ENCODE results near the gene PRR22. TPM values are rescaled to one million over a fixed set of nuclear protein-coding genes. Genes with fewer than 3 reads are reported as not detected.

Gene PRR22
- total RNA-seq, 1 experiment from 2014 or later = 5.6 TPM

DNA sequence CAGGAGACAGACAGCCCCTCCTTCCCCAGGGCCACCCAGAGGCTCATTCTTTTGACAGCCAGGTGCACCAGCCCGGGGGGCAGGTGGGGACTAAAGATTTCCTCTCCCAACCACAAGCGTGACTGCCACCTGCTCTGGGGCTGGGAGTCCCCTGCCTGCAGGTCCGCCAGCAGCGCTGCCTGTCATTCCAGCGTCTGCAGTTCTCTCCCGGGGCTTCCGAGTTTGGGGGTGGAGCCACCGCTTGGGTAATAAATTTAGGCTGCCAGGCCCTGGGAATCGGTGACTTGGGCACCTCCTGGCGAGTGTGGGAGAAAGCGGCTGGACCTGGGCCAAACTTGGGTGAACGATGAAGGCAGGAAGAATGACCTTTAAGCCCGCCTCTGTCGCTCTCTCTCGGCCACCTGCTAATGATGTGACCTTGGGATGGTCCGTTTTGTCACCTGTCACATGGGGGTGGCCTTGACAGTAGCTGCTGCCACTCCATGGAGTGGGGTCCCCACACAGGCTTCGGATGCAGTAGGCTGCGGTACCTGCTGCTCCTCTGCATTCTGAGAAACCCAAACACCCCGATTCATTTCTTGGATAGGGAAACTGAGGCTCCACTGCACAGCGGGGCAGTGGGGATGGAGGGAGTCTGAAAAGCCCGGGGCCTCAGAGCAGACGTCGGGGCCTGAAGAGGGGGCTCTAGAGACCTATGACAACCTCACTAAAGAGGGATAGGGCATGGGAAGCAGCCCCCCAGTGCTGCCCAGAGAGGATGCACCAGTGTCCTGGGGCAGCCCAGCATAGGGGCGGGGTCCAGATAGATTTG, 42.2 kb upstream of the PRR22 start:
- Histone ChIP-seq H3K36me3 (ENCODE audit: low read depth, low read length) (no peaks in the 10 kb centered on the region), H3K4me3 (ENCODE audit: low read length) (peak overlapping the region; percentile 35; the same call in 1 of the 2 replicates), H3K27ac (ENCODE audit: low read length) (no peak overlapping the region), H3K4me2 (ENCODE audit: low read length) (peak overlapping the region; percentile 51; the same call in 1 of the 2 replicates), H2AFZ (ENCODE audit: low read length) (no peak overlapping the region), H3K27me3 (ENCODE audit: low read length) (no peaks in the 10 kb centered on the region), H3K9ac (ENCODE audit: low read length) (no peak overlapping the region), H4K20me1 (ENCODE audit: low read length) (no peaks in the 10 kb centered on the region), H3K9me3 (ENCODE audit: low read length) (no peaks in the 10 kb centered on the region), H3K4me1 (ENCODE audit: insufficient read depth, low read length) (peaks cover 14% of the 10 kb centered on the region; the same call in 1 of the 2 replicates), H3F3A (ENCODE audit: low read length, unreplicated experiment) (no peaks in the 10 kb centered on the region), H3K9me2 (replicated peaks; ENCODE audit: low read length) (no peaks in the 10 kb centered on the region), H3K79me2 (ENCODE audit: low read length) (no peaks in the 10 kb centered on the region)
- peak; percentile 30 for ATAC-seq
- intact Hi-C loops (cut with micrococcal nuclease) = no loop called here
- ChIA-PET CTCF (interaction anchor here (1.9 kb wide), 1 partner anchor 23 kb away, joined by 11 read pairs; no protein-coding TSS in a partner anchor), POLR2A (ENCODE audit: unreplicated experiment) (interaction anchor here (0.6 kb wide), 1 partner anchor 87 kb away, joined by 4 read pairs; the partner anchor contains the start of gene CAPS)
- DNase-seq = peak; percentile 81
- TF ChIP-seq, protein P1, sequence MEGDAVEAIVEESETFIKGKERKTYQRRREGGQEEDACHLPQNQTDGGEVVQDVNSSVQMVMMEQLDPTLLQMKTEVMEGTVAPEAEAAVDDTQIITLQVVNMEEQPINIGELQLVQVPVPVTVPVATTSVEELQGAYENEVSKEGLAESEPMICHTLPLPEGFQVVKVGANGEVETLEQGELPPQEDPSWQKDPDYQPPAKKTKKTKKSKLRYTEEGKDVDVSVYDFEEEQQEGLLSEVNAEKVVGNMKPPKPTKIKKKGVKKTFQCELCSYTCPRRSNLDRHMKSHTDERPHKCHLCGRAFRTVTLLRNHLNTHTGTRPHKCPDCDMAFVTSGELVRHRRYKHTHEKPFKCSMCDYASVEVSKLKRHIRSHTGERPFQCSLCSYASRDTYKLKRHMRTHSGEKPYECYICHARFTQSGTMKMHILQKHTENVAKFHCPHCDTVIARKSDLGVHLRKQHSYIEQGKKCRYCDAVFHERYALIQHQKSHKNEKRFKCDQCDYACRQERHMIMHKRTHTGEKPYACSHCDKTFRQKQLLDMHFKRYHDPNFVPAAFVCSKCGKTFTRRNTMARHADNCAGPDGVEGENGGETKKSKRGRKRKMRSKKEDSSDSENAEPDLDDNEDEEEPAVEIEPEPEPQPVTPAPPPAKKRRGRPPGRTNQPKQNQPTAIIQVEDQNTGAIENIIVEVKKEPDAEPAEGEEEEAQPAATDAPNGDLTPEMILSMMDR (conservative IDR thresholded peaks at IDR 0.05; ENCODE audit: low read depth, low read length) = peak; percentile 58
- TF ChIP-seq EZH2 (IDR thresholded peaks at IDR 0.05; ENCODE audit: low read length, unreplicated experiment) = no peak
- TSS peak; percentile 57 for BruUV-seq (replicated peaks)

DNA sequence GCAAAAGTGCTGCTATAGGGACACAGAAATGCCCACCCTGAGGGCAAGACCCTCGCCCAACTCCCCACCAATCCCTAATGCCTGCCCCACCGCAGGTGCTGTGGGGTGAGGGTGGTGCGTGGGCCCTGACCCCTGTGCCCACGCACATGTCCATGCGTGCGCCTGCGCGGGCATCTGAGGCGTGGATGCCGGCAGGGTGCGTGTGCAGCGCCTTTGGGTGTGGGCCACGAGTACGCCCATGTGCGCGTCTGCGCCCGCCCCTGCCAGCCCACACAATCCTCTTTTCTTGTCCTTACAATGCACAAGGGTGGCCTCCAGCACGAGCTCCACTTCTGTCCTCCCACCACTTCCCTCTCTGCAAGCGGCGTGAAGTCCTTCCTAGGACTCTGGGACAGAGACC, 40.6 kb upstream of the PRR22 start:
- no peak overlapping the region for H2AFZ ChIP-seq (ENCODE audit: low read length)
- no peak for DNase-seq
- H3K27ac ChIP-seq (ENCODE audit: low read length) = no peak overlapping the region
- POLR2A ChIA-PET (ENCODE audit: unreplicated experiment) = no interaction called here
- H3K4me1 ChIP-seq (ENCODE audit: insufficient read depth, low read length) = peaks cover 14% of the 10 kb centered on the region; the same call in 1 of the 2 replicates
- ATAC-seq = no peak
- H3K9ac ChIP-seq (ENCODE audit: low read length) = no peak overlapping the region
- H3K9me3 ChIP-seq (ENCODE audit: low read length) = no peaks in the 10 kb centered on the region
- H3K4me2 ChIP-seq (ENCODE audit: low read length) = no peak overlapping the region
- no peak overlapping the region for H3K4me3 ChIP-seq (ENCODE audit: low read length)
- H3K36me3 ChIP-seq (ENCODE audit: low read depth, low read length) = no peaks in the 10 kb centered on the region
- CTCF ChIA-PET = no interaction called here
- H4K20me1 ChIP-seq (ENCODE audit: low read length) = no peaks in the 10 kb centered on the region
- H3K79me2 ChIP-seq (ENCODE audit: low read length) = no peaks in the 10 kb centered on the region
- no peaks in the 10 kb centered on the region for H3K27me3 ChIP-seq (ENCODE audit: low read length)
- BruUV-seq (replicated peaks) = no TSS peak
- intact Hi-C loops (cut with micrococcal nuclease) = no loop called here
- H3F3A ChIP-seq (ENCODE audit: low read length, unreplicated experiment) = no peaks in the 10 kb centered on the region
- H3K9me2 ChIP-seq (replicated peaks; ENCODE audit: low read length) = no peaks in the 10 kb centered on the region
- TF ChIP-seq, protein P1 (conservative IDR thresholded peaks at IDR 0.05; ENCODE audit: low read depth, low read length) = no peak
- TF ChIP-seq EZH2 (IDR thresholded peaks at IDR 0.05; ENCODE audit: low read length, unreplicated experiment) (no peak), EZH2phosphoT487 (IDR thresholded peaks at IDR 0.05; ENCODE audit: borderline replicate concordance, low read length) (no peak)

DNA sequence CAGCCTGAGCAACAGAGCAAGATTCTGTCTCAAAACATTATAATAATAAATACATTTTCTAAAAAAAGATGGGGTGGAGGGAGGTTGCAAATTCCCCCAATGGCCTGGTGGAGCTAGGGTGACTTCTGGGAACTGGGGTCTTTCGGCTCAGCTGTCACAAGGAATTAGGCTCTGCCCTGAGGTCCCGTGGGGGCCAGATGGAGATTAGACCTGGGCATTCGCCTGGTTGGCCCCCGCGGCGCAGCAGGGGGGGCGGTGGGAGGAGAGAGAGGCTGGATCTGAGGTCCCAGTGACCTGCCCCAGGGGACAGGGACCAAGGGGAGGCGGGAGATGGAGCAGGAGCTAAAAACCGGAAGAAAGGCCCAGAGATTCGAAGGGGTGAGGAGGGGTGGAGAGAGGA, 40.2 kb upstream of the PRR22 start:
- Histone ChIP-seq H3K4me1 (ENCODE audit: insufficient read depth, low read length) (peaks cover 14% of the 10 kb centered on the region; the same call in 1 of the 2 replicates), H3K79me2 (ENCODE audit: low read length) (no peaks in the 10 kb centered on the region), H2AFZ (ENCODE audit: low read length) (no peak overlapping the region), H3K4me3 (ENCODE audit: low read length) (no peak overlapping the region), H3K9me2 (replicated peaks; ENCODE audit: low read length) (no peaks in the 10 kb centered on the region), H3K27me3 (ENCODE audit: low read length) (no peaks in the 10 kb centered on the region), H3F3A (ENCODE audit: low read length, unreplicated experiment) (no peaks in the 10 kb centered on the region), H3K9me3 (ENCODE audit: low read length) (no peaks in the 10 kb centered on the region), H3K36me3 (ENCODE audit: low read depth, low read length) (no peaks in the 10 kb centered on the region), H3K4me2 (ENCODE audit: low read length) (no peak overlapping the region), H4K20me1 (ENCODE audit: low read length) (no peaks in the 10 kb centered on the region), H3K27ac (ENCODE audit: low read length) (no peak overlapping the region), H3K9ac (ENCODE audit: low read length) (no peak overlapping the region)
- ChIA-PET POLR2A (ENCODE audit: unreplicated experiment) (no interaction called here), CTCF (no interaction called here)
- BruUV-seq (replicated peaks) = no TSS peak
- ATAC-seq (no peak), DNase-seq (no peak)
- no peak for TF ChIP-seq EZH2 (IDR thresholded peaks at IDR 0.05; ENCODE audit: low read length, unreplicated experiment)
- TF ChIP-seq EZH2phosphoT487 (IDR thresholded peaks at IDR 0.05; ENCODE audit: borderline replicate concordance, low read length) = no peak
- TF ChIP-seq, protein P1 (conservative IDR thresholded peaks at IDR 0.05; ENCODE audit: low read depth, low read length) = no peak
- intact Hi-C loops (cut with micrococcal nuclease) = loop anchor here (5.0 kb wide), 1 partner anchor 68 kb away; no protein-coding TSS in a partner anchor
